Stimulated activated CD8-positive, alpha-beta memory T cell treated with anti-CD3 and anti-CD28 coated beads, Interleukin-12 subunit alpha, Interleukin-12 subunit beta, amount 100 ng/mL, for 24 hours (primary cell): ENCODE results near the gene OR52K2.
"Not testable (repeated sequence)": the region's sequence is repeated elsewhere in the genome, so short reads cannot be mapped to it uniquely, and the experiment has no call there.

Experiments used
- DNase-seq: peaks from one replicate; pipeline ENCODE4 v3.0.0-alpha.2; 2020; ENCODE audit errors: extremely low read depth

Gene OR52K2

GRCh38 chr11:4448995-4449394 lies at the start of gene OR52K2:
OR52K2 (plus strand) TSS chr11:4449295; CDS start chr11:4449340, 45 bp downstream.
- DNase-seq, result no peak

GRCh38 chr11:4406206-4406605 lies 42.9 kb upstream of the OR52K2 start:
- DNase-seq, result not testable (repeated sequence)

- no peak for DNase-seq
Measured at GRCh38 chr11:4416306-4416705, 32.8 kb upstream of the OR52K2 start.

- DNase-seq, result no peak
Measured at GRCh38 chr11:4416816-4417215, 32.3 kb upstream of the OR52K2 start.

- DNase-seq, result no peak
Measured at GRCh38 chr11:4418403-4418802, 30.7 kb upstream of the OR52K2 start.

GRCh38 chr11:4430051-4430450 lies 19.0 kb upstream of the OR52K2 start:
- no peak for DNase-seq

- no peak for DNase-seq
Measured at GRCh38 chr11:4433856-4434255, 15.2 kb upstream of the OR52K2 start.

GRCh38 chr11:4436411-4436810 lies 12.7 kb upstream of the OR52K2 start:
- DNase-seq, result no peak

- DNase-seq, result no peak
Measured at GRCh38 chr11:4441515-4441914, 7.6 kb upstream of the OR52K2 start.

GRCh38 chr11:4443232-4443891 lies 5.7 kb upstream of the OR52K2 start:
- no peak for DNase-seq

GRCh38 chr11:4453118-4453517 lies 4.0 kb downstream of the OR52K2 start:
- DNase-seq, result no peak

- no peak for DNase-seq
Measured at GRCh38 chr11:4454021-4454420, 4.9 kb downstream of the OR52K2 start.

GRCh38 chr11:4455419-4455818 lies 6.3 kb downstream of the OR52K2 start:
- no peak for DNase-seq

GRCh38 chr11:4459500-4459899 lies 10.4 kb downstream of the OR52K2 start:
- DNase-seq, result no peak

GRCh38 chr11:4460151-4460550 lies 11.1 kb downstream of the OR52K2 start:
- no peak for DNase-seq

GRCh38 chr11:4464216-4465159 lies 15.4 kb downstream of the OR52K2 start:
- DNase-seq, result no peak

- no peak for DNase-seq
Measured at GRCh38 chr11:4465407-4465806, 16.3 kb downstream of the OR52K2 start.

GRCh38 chr11:4466131-4466870 lies 17.2 kb downstream of the OR52K2 start:
- no peak for DNase-seq

GRCh38 chr11:4466871-4467442 lies 17.9 kb downstream of the OR52K2 start:
- DNase-seq, result no peak

- no peak for DNase-seq
Measured at GRCh38 chr11:4467811-4468606, 18.9 kb downstream of the OR52K2 start.

GRCh38 chr11:4479644-4480043 lies 30.5 kb downstream of the OR52K2 start:
- DNase-seq, result no peak
